ENCODE measurements around the gene ANXA7. TPM values are rescaled to one million over a fixed set of nuclear protein-coding genes. Genes with fewer than 3 reads are reported as not detected.

Gene ANXA7
- total RNA-seq, 1 experiment from 2014 or later = 67.8 TPM

- peaks cover 43% of the 10 kb centered on the region for H3K36me3 Mint-ChIP-seq
- ChIA-PET CTCF (no interaction called here), POLR2A (no interaction called here)
- H3K9me3 Mint-ChIP-seq = no peaks in the 10 kb centered on the region
- H3K27me3 Mint-ChIP-seq (ENCODE audit: low read depth) = no peaks in the 10 kb centered on the region
- no peak overlapping the region for H3K4me3 Mint-ChIP-seq
- no peak for ATAC-seq
- TF ChIP-seq OVOL2 (CRISPR knock-in tag; IDR thresholded peaks at IDR 0.05; ENCODE audit: borderline replicate concordance) (no peak), STAT6 (CRISPR knock-in tag; conservative IDR thresholded peaks at IDR 0.05; ENCODE audit: low read depth) (no peak), NR2C2 (CRISPR knock-in tag; IDR thresholded peaks at IDR 0.05) (no peak), E2F1 (CRISPR knock-in tag; IDR thresholded peaks at IDR 0.05) (no peak), MLX (CRISPR knock-in tag; IDR thresholded peaks at IDR 0.05) (no peak), ZBTB21 (CRISPR knock-in tag; IDR thresholded peaks at IDR 0.05; ENCODE audit: borderline replicate concordance) (no peak), ZNF532 (CRISPR knock-in tag; IDR thresholded peaks at IDR 0.05; ENCODE audit: borderline replicate concordance) (no peak)
- DNase-seq (ENCODE audit: low spot score) = no peak
- peak overlapping the region; percentile 66 for H3K27ac Mint-ChIP-seq
- no peaks in the 10 kb centered on the region for H3K4me1 Mint-ChIP-seq
Measured at GRCh38 chr10:73376679-73377078, 37.2 kb downstream of the ANXA7 start.

GRCh38 chr10:73368238-73368637 is 45.6 kb downstream of the ANXA7 start:
- H3K4me3 Mint-ChIP-seq = no peak overlapping the region
- no peak for DNase-seq (ENCODE audit: low spot score)
- H3K27ac Mint-ChIP-seq = no peak overlapping the region
- H3K9me3 Mint-ChIP-seq = peaks cover 4% of the 10 kb centered on the region; the same call in 1 of the 2 replicates
- no peaks in the 10 kb centered on the region for H3K4me1 Mint-ChIP-seq
- ATAC-seq = no peak
- CTCF ChIA-PET = no interaction called here
- H3K36me3 Mint-ChIP-seq = peaks cover 8% of the 10 kb centered on the region
- no peaks in the 10 kb centered on the region for H3K27me3 Mint-ChIP-seq (ENCODE audit: low read depth)
- POLR2A ChIA-PET = no interaction called here
- TF ChIP-seq FOXJ3 (CRISPR knock-in tag; IDR thresholded peaks at IDR 0.05; ENCODE audit: borderline replicate concordance) (no peak), ZNF281 (CRISPR knock-in tag; IDR thresholded peaks at IDR 0.05) (no peak), ZNF416 (CRISPR knock-in tag; IDR thresholded peaks at IDR 0.05) (no peak), E2F4 (CRISPR knock-in tag; IDR thresholded peaks at IDR 0.05; ENCODE audit: borderline replicate concordance, low read depth) (no peak), ZMAT4 (CRISPR knock-in tag; IDR thresholded peaks at IDR 0.05) (no peak), ZNF423 (CRISPR knock-in tag; IDR thresholded peaks at IDR 0.05) (no peak), CBFB (CRISPR knock-in tag; IDR thresholded peaks at IDR 0.05; ENCODE audit: low read depth) (no peak), PREB (CRISPR knock-in tag; IDR thresholded peaks at IDR 0.05; ENCODE audit: borderline replicate concordance) (no peak), ATF1 (CRISPR knock-in tag; IDR thresholded peaks at IDR 0.05) (no peak), CREB1 (CRISPR knock-in tag; IDR thresholded peaks at IDR 0.05) (no peak), PRRX2 (CRISPR knock-in tag; IDR thresholded peaks at IDR 0.05) (no peak), ERG (CRISPR knock-in tag; IDR thresholded peaks at IDR 0.05) (no peak)

Data from WTC11 (cell line).